Gastrocnemius medialis (tissue), 4 donors: ENCODE results near the gene TCF4.
A peak's percentile ranks its signal among the peaks of the same experiment; 100 is the strongest.

Experiments used
- CTCF ChIP-seq, 5 experiments: fragments of 450-650 bp in 3 of 5; fragments of 200-600 bp in 2 of 5; sonication (generic) in 2 of 5; IDR thresholded peaks in 4 of 5; conservative IDR thresholded peaks in 1 of 5; 1 replicate in 4 of 5; 2 replicates in 1 of 5; pipeline ENCODE4 v1.5.1; 2016 to 2019; ENCODE audit warnings: antibody characterized with exemption in 5 of 5, mild to moderate bottlenecking in 3 of 5, moderate library complexity in 3 of 5
- POLR2A ChIP-seq, 2 donors: fragments of 450-650 bp; IDR thresholded peaks; one replicate each; pipeline ENCODE4 v1.6.1; 2017; ENCODE audit warnings: antibody characterized with exemption in 2 of 2, mild to moderate bottlenecking in 2 of 2, moderate library complexity in 2 of 2

- TF ChIP-seq POLR2A (IDR thresholded peaks at IDR 0.05) (peak; percentile 39 to 48), CTCF (IDR thresholded peaks at IDR 0.05 in 4 of 5, conservative IDR thresholded peaks at IDR 0.05 in 1 of 5) (no peak)
Measured at GRCh38 chr18:55510809-55511208, 77.2 kb downstream of the TCF4 start.
